Tibial nerve (tissue), 4 donors: ENCODE measurements around the gene CRIP3.

Experiments used
- EP300 ChIP-seq, 2 donors: sonication (generic); formaldehyde crosslinking; IDR thresholded peaks; one replicate each; pipeline ENCODE4 v1.6.1; 2017; ENCODE audit warnings: antibody characterized with exemption in 2 of 2, mild to moderate bottlenecking in 1 of 2
- TF ChIP-seq, protein P1 (sequence below), 5 experiments: fragments of 200-600 bp in 3 of 5; fragments of 450-650 bp in 2 of 5; sonication (generic) in 3 of 5; IDR thresholded peaks; one replicate each; pipeline ENCODE4 v1.5.1; 2016 to 2019; ENCODE audit warnings: antibody characterized with exemption in 5 of 5, mild to moderate bottlenecking in 3 of 5, moderate library complexity in 2 of 5

DNA sequence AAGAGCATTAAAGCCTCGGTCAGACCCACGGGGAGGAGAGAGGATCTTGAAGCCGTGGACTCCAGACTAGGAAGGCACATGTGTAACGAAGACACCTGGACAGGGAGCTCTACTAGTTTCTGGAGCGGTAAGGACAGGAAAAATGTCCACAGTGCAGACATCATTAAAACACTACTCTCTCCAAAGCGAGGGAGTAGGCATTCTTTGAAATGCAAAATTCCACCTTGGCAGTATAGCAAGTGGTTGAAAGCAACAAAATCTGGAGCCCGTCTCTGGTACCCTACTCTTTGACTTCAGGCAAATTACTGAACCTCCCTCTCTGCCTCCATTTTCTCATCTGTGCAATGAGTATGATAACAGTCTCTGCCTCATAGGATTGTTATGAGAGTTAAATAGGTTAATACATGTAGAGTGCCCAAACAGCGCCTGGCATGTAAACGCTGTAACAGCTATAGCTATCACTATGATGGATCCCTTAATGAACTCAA lies 408 bp upstream of the CRIP3 start:
- TF ChIP-seq, protein P1, sequence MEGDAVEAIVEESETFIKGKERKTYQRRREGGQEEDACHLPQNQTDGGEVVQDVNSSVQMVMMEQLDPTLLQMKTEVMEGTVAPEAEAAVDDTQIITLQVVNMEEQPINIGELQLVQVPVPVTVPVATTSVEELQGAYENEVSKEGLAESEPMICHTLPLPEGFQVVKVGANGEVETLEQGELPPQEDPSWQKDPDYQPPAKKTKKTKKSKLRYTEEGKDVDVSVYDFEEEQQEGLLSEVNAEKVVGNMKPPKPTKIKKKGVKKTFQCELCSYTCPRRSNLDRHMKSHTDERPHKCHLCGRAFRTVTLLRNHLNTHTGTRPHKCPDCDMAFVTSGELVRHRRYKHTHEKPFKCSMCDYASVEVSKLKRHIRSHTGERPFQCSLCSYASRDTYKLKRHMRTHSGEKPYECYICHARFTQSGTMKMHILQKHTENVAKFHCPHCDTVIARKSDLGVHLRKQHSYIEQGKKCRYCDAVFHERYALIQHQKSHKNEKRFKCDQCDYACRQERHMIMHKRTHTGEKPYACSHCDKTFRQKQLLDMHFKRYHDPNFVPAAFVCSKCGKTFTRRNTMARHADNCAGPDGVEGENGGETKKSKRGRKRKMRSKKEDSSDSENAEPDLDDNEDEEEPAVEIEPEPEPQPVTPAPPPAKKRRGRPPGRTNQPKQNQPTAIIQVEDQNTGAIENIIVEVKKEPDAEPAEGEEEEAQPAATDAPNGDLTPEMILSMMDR (IDR thresholded peaks at IDR 0.05) = no peak
- no peak for TF ChIP-seq EP300 (IDR thresholded peaks at IDR 0.05)
